Activated CD8-positive, alpha-beta T cell treated with anti-CD3 and anti-CD28 coated beads, Interleukin-2, amount 10 ng/mL, durations not matched to agents 7 days and 5 days (primary cell): ENCODE results near the gene TRAK1. TPM values are rescaled to one million over a fixed set of nuclear protein-coding genes. Genes with fewer than 3 reads are reported as not detected.
"Not testable (repeated sequence)": the region's sequence is repeated elsewhere in the genome, so short reads cannot be mapped to it uniquely, and the experiment has no call there.

Experiments used
- ATAC-seq: fragments of 150-1000 bp; cut with Tn5 transposase; one replicate; pipeline ENCODE4 v1.10.0; 2021; ENCODE audit warnings: moderate library complexity
- CTCF ChIA-PET: fragments of 350-600 bp; sonication (Branson Sonifier 250); formaldehyde crosslinking; loops from one replicate; lab custom pipeline; 2021; ENCODE audit warnings: antibody characterized with exemption; lab: Charles Lee
- POLR2A ChIA-PET: fragments of 350-600 bp; sonication (Branson Sonifier 250); formaldehyde crosslinking; loops from one replicate; lab custom pipeline; 2021; ENCODE audit warnings: antibody characterized with exemption; lab: Charles Lee
- DNase-seq: peaks from one replicate; pipeline ENCODE4 v3.0.0-alpha.2; 2020
- H3K27ac Mint-ChIP-seq: one replicate; pipeline ENCODE4 v1.8.0; 2021; ENCODE audit warnings: mild to moderate bottlenecking, mixed read lengths
- H3K27me3 Mint-ChIP-seq: one replicate; pipeline ENCODE4 v1.8.0; 2021; ENCODE audit warnings: low read depth, mixed read lengths
- H3K36me3 Mint-ChIP-seq: one replicate; pipeline ENCODE4 v1.8.0; 2021; ENCODE audit warnings: low read depth, mixed read lengths
- H3K4me1 Mint-ChIP-seq: one replicate; pipeline ENCODE4 v1.8.0; 2021; ENCODE audit warnings: low read depth, mixed read lengths
- H3K4me3 Mint-ChIP-seq: one replicate; pipeline ENCODE4 v1.8.0; 2021; ENCODE audit warnings: mild to moderate bottlenecking, mixed read lengths
- H3K9me3 Mint-ChIP-seq: one replicate; pipeline ENCODE4 v1.8.0; 2022; ENCODE audit warnings: mixed read lengths; ENCODE audit not compliant: insufficient read depth
- total RNA-seq, 2 experiments: library from RNA; stranded (reverse); gene quantifications; one replicate each; pipeline ENCODE4 v1.2.3, GENCODE V29; 2021

Gene TRAK1
- total RNA-seq, result 10 to 100 TPM; 28.6 to 28.7 TPM

GRCh38 chr3:42090973-42091731, at the start of gene TRAK1:
Gene TRAK1 (plus strand): TSS chr3:42091357. CDS start chr3:42091470, 113 bp downstream.
- DNase-seq (no peak), ATAC-seq (peak; percentile 37)
- Mint-ChIP-seq H3K27me3 (no peaks in the 10 kb centered on the region), H3K4me3 (no peak within 1 kb of the TSS), H3K4me1 (peaks cover 31% of the 10 kb centered on the region), H3K36me3 (peaks cover 32% of the 10 kb centered on the region), H3K27ac (peak within 1 kb of the TSS; percentile 67), H3K9me3 (peaks cover 5% of the 10 kb centered on the region)
- CTCF ChIA-PET, result interaction anchor here (1.4 kb wide), 1 partner anchor 9 kb away, joined by 5 read pairs; no protein-coding TSS in a partner anchor
- POLR2A ChIA-PET, result interaction anchor here (1.0 kb wide), 1 partner anchor 11 kb away, joined by 3 read pairs; no protein-coding TSS in a partner anchor

- DNase-seq, result no peak
- CTCF ChIA-PET, result no interaction called here
- Mint-ChIP-seq H3K4me1 (peaks cover 9% of the 10 kb centered on the region), H3K27ac (no peak overlapping the region), H3K9me3 (no peaks in the 10 kb centered on the region), H3K36me3 (peaks cover 3% of the 10 kb centered on the region), H3K27me3 (no peaks in the 10 kb centered on the region), H3K4me3 (no peak overlapping the region)
- POLR2A ChIA-PET, result interaction anchor here (0.8 kb wide), 1 partner anchor 521 kb away, joined by 3 read pairs; no protein-coding TSS in a partner anchor
- no peak for ATAC-seq
Measured at GRCh38 chr3:42042747-42043098, 48.4 kb upstream of the TRAK1 start.

- Mint-ChIP-seq H3K27ac (peak overlapping the region; percentile 16), H3K4me1 (peaks cover 15% of the 10 kb centered on the region), H3K9me3 (no peaks in the 10 kb centered on the region), H3K27me3 (no peaks in the 10 kb centered on the region), H3K4me3 (no peak overlapping the region), H3K36me3 (peaks cover 3% of the 10 kb centered on the region)
- ATAC-seq, result no peak
- ChIA-PET CTCF (no interaction called here), POLR2A (interaction anchor here (0.8 kb wide), 1 partner anchor 522 kb away, joined by 3 read pairs; no protein-coding TSS in a partner anchor)
- DNase-seq, result no peak
Measured at GRCh38 chr3:42043099-42043813, 47.9 kb upstream of the TRAK1 start.

- no peak for ATAC-seq
- Mint-ChIP-seq H3K36me3 (no peaks in the 10 kb centered on the region), H3K4me1 (peaks cover 21% of the 10 kb centered on the region), H3K9me3 (no peaks in the 10 kb centered on the region), H3K4me3 (no peak overlapping the region), H3K27me3 (no peaks in the 10 kb centered on the region), H3K27ac (no peak overlapping the region)
- POLR2A ChIA-PET, result no interaction called here
- DNase-seq, result no peak
- CTCF ChIA-PET, result interaction anchor here (1.8 kb wide), 1 partner anchor 54 kb away, joined by 7 read pairs; no protein-coding TSS in a partner anchor
Measured at GRCh38 chr3:42045708-42046243, 45.4 kb upstream of the TRAK1 start.

GRCh38 chr3:42048526-42048925, 42.6 kb upstream of the TRAK1 start:
- H3K9me3 Mint-ChIP-seq, POLR2A ChIA-PET, H3K36me3 Mint-ChIP-seq, H3K4me3 Mint-ChIP-seq, H3K27me3 Mint-ChIP-seq, DNase-seq: not testable (repeated sequence)
- ATAC-seq, result peak; percentile 71
- Mint-ChIP-seq H3K4me1 (peaks cover 21% of the 10 kb centered on the region), H3K27ac (peak overlapping the region; percentile 9)
- CTCF ChIA-PET, result interaction anchor here (0.9 kb wide), 1 partner anchor 51 kb away, joined by 3 read pairs; no protein-coding TSS in a partner anchor

- H3K4me1 Mint-ChIP-seq, result peaks cover 12% of the 10 kb centered on the region
- no peak for DNase-seq
- H3K4me3 Mint-ChIP-seq, result no peak overlapping the region
- ChIA-PET CTCF (no interaction called here), POLR2A (interaction anchor here (0.6 kb wide), 1 partner anchor 14 kb away, joined by 3 read pairs; no protein-coding TSS in a partner anchor)
- H3K9me3 Mint-ChIP-seq, result no peaks in the 10 kb centered on the region
- H3K27me3 Mint-ChIP-seq, result no peaks in the 10 kb centered on the region
- no peak overlapping the region for H3K27ac Mint-ChIP-seq
- H3K36me3 Mint-ChIP-seq, result no peaks in the 10 kb centered on the region
- no peak for ATAC-seq
Measured at GRCh38 chr3:42050126-42050525, 41.0 kb upstream of the TRAK1 start.

- H3K27me3 Mint-ChIP-seq, result no peaks in the 10 kb centered on the region
- POLR2A ChIA-PET, result interaction anchor here (0.6 kb wide), 1 partner anchor 40 kb away, joined by 3 read pairs; no protein-coding TSS in a partner anchor
- DNase-seq (no peak), ATAC-seq (no peak)
- no peak overlapping the region for H3K27ac Mint-ChIP-seq
- H3K36me3 Mint-ChIP-seq, result no peaks in the 10 kb centered on the region
- peaks cover 12% of the 10 kb centered on the region for H3K4me1 Mint-ChIP-seq
- no peaks in the 10 kb centered on the region for H3K9me3 Mint-ChIP-seq
- no peak overlapping the region for H3K4me3 Mint-ChIP-seq
- CTCF ChIA-PET, result no interaction called here
Measured at GRCh38 chr3:42051384-42052131, 39.6 kb upstream of the TRAK1 start.

- CTCF ChIA-PET, result no interaction called here
- peaks cover 12% of the 10 kb centered on the region for H3K4me1 Mint-ChIP-seq
Measured at GRCh38 chr3:42052132-42052483, 39.0 kb upstream of the TRAK1 start.

GRCh38 chr3:42052484-42053351, 38.4 kb upstream of the TRAK1 start:
- DNase-seq, result no peak
- Mint-ChIP-seq H3K27ac (no peak overlapping the region), H3K9me3 (no peaks in the 10 kb centered on the region), H3K4me3 (no peak overlapping the region), H3K4me1 (peaks cover 11% of the 10 kb centered on the region), H3K36me3 (no peaks in the 10 kb centered on the region), H3K27me3 (no peaks in the 10 kb centered on the region)
- ChIA-PET POLR2A (interaction anchor here (1.0 kb wide), 1 partner anchor 38 kb away, joined by 3 read pairs; no protein-coding TSS in a partner anchor), CTCF (no interaction called here)
- ATAC-seq, result no peak

More at GRCh38 chr3:42052132-42052483, 39.0 kb upstream of the TRAK1 start:
- ATAC-seq (no peak), DNase-seq (no peak)
- Mint-ChIP-seq H3K9me3 (no peaks in the 10 kb centered on the region), H3K27ac (no peak overlapping the region), H3K36me3 (no peaks in the 10 kb centered on the region), H3K27me3 (no peaks in the 10 kb centered on the region), H3K4me3 (no peak overlapping the region)
- POLR2A ChIA-PET, result no interaction called here

- Mint-ChIP-seq H3K36me3 (no peaks in the 10 kb centered on the region), H3K27me3 (no peaks in the 10 kb centered on the region), H3K4me3 (no peak overlapping the region), H3K4me1 (peaks cover 4% of the 10 kb centered on the region), H3K9me3 (no peaks in the 10 kb centered on the region), H3K27ac (no peak overlapping the region)
- DNase-seq (no peak), ATAC-seq (no peak)
- ChIA-PET POLR2A (interaction anchor here (1.0 kb wide), 1 partner anchor 39 kb away, joined by 3 read pairs; no protein-coding TSS in a partner anchor), CTCF (no interaction called here)
Measured at GRCh38 chr3:42053476-42053875, 37.7 kb upstream of the TRAK1 start.
